NCI-H748 treated with DMSO at 0.1 percent for 48 hours (cell line): ENCODE results near the gene ZNF133.
"Not testable (repeated sequence)": the region's sequence is repeated elsewhere in the genome, so short reads cannot be mapped to it uniquely, and the experiment has no call there.

ENCODE experiments used
- DNase-seq: peaks from one replicate; lab custom pipeline; 2025; lab: John Stamatoyannopoulos, UW

The ZNF133 gene

DNA sequence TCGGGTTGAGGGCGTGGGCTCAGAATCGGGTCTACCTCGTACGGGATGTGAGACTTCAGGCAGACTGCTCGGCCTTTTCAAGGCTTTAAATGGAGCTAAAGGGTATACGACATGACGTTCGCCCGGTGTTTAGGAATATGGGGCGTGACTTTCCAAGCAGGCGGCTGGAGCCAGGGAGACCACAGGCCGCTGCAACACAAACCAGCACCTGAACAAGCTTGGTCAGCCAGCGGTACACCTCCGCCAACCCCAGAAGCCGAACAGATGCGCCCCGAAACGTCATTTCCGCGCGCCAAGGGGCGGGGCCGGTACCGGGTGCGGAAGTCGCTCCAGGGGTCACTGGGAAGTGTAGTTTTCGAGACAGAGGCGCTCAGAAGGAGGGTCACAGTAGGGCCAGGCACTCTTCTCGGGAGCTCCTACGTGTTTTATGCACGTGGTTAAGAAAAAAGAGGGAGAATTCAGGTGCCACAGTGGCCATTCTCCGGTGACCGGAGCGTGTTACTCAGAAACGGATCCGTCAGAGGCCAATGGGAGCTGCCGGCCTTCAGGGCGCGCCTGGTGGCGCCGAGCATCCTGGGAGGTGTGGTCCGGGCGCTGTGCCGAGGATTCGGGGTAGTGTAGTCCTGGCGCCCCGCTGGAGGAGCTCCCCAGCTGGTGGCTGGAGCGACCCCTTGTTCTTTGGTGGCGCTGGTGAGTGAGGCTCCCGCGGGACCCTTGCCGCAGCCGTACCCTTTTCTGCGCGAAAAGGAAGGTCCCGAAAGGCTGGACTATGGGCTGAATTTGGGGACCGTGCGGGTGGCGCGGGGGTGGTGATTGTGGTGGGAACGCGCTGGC is at the start of gene ZNF133:
Gene ZNF133, plus strand, starts transcription at position 613 of the 834 bp plus-strand sequence. CDS start 17,160 bp downstream, outside the sequence.
- DNase-seq: peak; percentile 98

DNA sequence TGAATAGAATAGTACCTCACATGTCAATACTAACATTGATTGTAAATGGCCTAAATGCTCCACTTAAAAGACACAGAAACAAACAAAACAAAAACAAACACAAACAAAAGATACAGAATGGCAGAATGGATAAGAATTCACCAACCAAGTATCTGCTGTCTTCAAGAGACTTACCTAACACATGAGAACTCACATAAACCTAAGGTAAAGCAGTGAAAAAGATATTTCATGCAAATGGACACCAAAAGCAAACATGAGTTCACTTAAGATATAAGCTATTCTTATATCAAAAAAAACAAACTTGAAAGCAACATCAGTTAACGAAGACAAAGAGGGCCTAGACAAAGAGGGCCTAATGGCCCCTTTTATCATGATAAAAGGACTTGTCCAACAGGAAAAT is 47.3 kb upstream of the ZNF133 start:
- DNase-seq: no peak

DNA sequence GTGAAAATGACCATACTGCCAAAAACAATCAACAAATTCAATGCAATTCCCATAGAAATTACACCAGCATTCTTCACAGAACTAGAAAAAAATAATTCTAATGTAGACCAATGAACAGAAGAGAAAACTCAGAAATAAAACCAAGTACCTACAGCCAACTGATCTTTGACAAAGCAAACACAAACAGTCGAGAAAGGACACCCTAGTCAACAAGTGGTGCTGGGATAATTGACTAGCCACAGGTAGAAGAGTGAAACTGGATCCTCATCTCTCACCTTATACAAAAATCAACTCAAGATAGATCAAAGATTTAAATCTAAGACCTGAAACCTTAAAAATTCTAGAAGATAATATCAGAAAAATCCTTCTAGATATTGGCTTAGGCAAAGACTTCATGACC is 44.5 kb upstream of the ZNF133 start:
- no peak for DNase-seq

DNA sequence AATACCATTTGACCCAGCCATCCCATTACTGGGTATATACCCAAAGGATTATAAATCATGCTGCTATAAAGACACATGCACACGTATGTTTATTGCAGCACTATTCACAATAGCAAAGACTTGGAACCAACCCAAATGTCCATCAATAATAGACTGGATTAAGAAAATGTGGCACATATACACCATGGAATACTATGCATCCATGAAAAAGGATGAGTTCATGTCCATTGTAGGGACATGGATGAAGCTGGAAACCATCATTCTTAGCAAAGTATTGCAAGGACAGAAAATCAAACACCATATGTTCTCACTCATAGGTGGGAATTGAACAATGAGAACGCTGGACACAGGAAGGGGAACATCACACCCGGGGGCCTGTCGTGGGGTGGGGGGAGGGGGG is 39.8 kb upstream of the ZNF133 start:
- not testable (repeated sequence) for DNase-seq

DNA sequence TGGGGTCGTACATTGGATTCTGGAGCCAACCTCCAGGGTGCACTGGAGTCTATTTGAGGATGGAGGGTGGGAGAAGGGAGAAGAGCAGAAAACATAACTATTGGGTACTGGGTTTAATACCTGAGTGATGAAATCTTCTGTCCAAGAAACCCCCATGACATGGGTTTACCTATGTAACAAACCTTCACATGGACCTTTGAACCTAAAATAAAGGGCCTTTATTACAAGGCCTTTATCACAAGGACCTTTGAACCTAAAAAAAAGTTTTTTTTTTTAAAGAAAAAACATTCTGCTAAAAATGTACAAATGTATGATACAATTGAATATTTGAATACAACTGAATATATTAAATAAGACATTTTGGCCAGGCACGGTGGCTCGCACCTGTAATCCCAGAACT is 38.1 kb upstream of the ZNF133 start:
- DNase-seq: no peak

DNA sequence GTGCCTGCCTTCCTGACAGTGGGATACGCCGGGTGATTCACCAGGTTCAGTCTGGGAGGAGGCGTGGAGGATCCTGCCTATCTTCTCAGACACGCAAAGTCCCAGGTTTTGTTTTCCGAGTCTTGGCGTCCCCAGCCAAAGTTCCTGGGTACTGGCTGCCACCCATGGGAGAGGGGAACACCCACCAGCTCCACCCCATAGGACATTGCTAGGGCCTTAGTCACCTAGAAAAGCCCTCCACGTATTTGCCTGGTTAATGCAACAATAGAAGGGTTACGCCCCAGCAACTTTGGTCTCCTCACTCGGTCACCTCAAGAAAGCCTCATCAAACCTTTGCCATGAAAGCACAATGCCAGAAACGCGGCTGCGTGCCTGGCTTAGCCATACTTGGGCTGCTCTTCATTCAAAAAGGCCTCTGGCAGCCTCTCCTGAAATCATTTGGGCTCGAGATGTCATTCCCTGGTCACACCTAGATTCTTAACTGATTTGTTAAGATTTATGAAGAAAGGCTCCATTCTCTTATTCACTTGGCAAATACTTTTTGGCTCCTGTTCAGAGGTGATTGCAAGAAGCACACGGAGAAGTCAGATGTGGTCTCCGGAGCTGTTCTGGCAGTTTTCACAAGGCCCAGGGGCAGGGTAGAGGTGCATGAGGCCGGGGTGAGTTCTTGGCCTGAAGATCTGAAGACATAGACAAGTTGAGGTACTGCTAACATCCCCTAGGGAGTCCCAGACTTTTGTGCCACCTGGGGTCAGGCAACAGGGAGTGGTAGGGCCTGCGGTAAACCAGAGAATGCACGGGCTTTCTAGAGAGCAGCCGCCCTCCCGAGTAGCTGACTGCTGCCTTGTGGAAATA is 35.5 kb upstream of the ZNF133 start:
- no peak for DNase-seq

DNA sequence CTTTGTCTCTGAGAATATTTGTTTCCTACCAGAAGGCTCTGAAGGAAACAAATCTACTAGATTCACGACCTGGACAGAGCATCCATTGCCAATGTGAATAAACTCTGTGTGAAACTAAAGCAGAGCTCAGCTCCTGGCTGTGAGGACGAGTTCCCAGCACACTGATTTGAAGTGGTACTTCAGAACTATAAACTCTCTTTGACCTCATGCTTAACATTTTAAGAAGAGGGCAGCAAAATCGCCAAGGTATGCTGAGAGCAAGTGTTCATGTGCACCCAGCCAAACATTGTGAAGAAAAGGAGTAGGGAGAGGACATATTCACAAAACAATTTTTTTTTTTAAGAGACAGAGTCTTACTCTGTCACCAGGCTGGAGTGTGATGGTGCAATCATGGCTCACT is 33.7 kb upstream of the ZNF133 start:
- DNase-seq: no peak

DNA sequence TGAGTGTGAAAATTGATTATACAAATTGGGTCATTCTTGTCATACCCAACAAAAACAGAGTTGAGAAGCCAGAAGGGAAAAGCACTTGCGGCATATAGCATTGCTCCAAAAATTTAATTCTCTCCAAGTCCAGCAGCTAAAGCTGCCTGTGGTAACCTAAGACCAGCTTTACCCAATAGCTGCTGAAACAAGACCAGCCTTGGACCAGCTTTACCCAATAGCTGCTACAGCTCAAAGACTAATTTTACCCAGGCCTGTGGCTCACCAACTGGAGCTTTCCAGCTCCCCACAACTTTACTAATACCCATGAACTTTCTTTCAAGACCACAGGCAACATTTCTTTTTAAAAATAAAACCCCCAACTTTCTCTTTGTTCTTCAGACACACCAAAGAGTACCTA is 32.8 kb upstream of the ZNF133 start:
- DNase-seq: no peak

DNA sequence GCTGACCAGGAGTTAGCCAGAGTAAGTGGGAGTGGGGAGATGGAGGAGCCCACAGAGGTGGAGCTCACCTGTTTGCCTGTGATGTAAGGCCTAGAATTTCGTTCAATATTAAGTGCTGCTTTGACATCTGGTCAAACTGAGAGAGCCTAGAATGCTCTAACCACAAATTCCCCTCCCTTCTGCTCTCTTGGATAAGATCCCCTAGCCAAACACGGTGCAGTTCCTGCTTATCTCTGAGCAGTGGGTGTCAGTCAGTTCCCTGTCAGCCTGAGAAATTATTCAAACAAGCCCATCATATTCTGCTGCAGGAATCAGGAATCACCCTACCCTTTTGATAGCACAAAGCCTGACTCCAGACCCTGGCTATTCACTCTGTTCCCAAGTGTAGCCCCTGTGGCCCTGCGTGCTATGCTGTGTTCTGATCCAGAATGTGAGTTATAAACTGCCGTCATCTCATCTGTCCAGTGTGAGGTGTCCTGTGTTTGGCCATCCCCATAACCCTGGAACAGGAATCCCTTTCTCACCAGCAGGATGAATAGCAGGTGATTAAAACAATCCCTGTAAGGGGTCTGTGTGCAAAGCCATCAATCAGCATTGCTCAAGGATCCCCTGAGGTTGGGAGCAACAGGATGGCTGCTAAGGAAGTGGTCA is 31.8 kb upstream of the ZNF133 start:
- no peak for DNase-seq

DNA sequence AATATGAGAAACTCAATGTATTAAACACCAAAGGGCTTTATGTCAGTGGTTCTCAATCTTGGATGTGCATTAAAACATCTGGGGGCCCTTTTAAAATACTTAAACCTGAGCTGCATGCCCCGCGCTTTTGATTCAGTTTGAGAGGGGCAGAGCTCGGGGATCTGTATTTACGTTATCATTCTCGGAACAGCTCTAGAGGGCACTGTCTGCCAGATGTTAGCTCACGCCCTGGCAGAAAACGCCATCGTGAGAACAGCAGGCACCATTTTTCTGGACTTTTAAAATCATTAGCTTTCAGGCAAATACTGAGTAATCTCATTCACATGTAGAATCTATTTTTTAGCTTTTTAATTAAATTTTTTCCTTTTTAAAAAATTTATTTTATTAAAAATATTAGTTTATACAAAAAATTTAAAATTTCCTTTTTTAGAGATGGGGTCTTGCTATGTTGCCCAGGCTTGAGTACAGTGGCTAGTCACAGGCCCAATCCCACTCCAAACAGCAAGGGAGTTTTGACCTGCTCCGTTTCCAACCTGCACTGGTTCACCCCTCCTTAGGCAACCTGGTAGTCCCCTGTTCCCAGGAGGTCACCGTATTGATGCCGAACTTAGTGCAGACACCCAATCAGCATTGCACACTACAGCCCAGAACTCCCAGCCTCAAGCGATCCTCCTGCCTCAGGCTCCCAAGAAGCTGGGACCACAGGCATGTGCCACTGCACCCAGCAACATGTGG is 30.0 kb upstream of the ZNF133 start:
- no peak for DNase-seq

DNA sequence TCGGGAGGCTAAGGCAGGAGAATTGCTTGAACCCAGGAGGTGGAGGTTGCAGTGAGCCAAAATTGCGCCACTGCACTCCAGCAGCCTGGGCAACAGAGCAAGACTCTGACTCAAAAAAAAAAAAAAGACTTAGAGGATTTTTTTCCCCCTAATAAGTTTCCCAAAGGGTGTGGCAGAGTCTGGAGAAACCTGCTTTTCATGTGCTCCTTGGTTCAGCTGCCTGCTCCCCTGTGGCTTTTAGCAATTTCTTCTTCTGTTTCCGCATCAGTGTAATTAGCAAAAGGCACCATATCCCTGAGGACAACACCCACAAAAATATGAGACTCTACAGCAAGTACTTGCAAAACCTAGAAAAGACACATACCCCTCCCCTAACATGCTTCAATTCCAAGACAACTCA is 28.6 kb upstream of the ZNF133 start:
- DNase-seq: no peak

DNA sequence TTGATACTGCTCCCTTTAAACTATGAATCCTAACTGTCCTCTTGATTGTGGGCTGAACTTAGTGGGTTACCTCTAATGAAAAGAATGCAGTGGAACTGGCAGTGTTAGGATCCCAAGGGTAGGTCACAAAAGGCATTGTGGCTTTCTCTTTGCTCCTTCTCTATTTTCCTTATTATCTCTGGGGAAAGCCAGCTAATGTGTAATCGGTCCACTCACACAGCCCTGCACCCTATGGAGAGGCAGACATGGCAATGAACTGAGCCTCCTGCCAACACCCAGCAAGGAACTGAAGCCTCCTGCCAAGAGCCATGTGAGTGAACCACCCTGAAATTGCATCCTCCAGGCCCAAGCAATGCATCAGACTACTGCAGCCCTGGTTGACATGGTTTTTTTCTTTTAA is 24.6 kb upstream of the ZNF133 start:
- DNase-seq: no peak

DNA sequence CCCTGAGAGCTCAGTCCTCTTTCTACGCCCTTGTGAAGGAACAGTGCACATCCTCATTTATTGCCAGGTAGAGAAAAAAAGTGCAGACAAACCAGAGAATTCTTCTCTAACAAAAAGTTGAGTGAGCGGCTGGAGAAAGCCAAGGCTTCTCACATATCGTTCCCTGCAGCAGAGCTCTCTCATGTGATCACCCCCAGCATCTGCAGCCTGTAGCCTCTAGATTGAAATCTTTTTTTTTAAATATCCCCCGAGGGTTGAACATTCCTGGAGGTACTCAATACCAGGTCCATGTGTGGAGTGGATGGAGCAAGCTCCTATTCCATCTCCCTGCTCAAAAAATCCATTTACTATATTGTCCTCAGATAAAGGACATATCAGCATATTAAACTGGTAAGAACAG is 22.9 kb upstream of the ZNF133 start:
- DNase-seq: no peak

DNA sequence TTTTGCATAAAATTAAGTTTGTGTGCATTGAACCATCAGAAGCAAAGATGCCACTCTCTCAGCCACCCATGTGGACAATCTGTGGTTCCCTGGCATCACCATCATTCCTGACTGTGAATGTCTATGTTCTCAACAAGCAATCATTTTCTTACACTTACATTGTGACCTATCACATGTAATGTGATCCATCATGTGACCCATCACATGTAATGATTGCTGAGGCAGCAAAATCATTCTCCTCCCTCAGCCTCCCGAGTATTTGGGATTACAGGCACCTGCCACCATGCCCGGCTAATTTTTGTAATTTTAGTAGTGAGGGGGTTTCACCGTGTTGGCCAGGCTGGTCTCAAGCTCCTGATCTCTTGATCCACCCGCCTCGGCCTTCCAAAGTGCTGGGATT is 22.0 kb upstream of the ZNF133 start:
- DNase-seq: no peak

DNA sequence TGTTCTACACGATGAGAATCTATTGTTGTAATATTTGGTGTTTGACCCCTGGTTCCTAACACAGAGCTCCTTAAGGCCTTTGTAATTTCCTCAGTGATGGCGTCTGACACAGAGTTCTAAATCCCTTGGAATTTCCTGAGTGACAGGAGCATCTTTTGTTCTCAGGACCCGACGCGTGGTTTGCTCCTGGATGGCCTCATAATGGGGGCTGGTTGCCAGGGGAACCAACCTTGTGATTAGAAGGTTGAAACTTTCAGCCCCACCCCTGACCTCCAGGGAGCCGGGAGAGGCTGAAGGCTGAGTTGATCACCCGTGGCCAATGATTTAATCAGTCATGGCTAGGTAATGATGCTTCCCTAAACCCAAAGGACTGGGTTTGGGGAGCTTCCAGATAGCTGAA is 20.5 kb upstream of the ZNF133 start:
- DNase-seq: no peak

DNA sequence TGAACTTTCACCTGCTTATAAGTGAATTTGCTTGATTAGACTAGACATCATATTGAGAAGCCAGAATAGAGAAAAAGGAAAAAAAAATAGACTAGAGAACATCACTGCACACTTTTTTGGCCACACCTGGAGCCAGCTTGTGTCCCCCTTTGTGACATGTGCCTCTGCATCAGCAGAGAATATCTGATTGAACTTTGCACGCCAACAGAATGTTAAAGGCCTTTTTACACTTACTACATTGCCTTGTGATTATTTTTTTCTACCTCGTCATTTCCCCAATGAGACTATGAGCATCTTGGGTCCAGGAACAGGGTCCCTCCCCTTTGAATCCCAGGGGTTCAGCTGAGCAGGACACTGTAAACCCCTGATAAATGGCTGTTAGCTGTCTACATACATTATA is 17.2 kb upstream of the ZNF133 start:
- DNase-seq: no peak

DNA sequence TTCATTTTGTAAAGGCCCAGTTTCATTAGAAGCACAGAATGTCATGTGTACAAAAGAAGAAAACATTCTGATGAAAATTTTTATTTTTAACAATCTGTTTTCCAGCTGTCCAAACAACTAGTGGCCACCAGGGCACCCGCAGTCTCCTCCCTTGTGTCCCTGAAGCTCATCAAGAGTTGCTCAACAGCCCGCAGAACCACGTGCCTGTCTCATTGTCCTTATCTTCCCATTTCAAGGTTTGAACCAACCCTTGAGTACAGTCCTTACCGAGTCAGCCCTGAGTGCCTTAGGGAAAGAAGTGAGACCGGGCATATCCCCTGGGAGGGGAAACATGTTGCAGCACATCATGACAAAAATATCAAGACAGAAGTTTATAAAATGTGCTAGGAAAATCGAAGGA is 15.9 kb upstream of the ZNF133 start:
- DNase-seq: no peak

DNA sequence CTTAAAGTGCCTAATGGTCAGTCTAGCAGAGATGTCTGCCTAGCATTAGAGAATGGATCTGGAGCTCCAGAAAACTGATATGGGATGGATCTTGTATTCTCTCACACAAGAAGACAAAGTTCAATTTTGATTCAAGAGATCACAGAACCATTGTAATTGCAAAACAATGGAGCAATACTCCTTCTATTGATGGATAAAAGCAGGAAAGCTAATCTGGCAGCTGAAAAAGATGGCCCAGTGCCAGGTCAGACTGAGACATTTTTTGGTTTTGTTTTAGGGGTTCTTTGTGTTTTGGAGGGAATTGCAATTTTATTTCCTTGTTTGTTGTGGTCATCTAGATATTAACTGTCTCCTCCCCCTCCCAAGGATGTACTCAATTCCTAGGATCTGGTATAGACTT is 14.6 kb upstream of the ZNF133 start:
- no peak for DNase-seq

DNA sequence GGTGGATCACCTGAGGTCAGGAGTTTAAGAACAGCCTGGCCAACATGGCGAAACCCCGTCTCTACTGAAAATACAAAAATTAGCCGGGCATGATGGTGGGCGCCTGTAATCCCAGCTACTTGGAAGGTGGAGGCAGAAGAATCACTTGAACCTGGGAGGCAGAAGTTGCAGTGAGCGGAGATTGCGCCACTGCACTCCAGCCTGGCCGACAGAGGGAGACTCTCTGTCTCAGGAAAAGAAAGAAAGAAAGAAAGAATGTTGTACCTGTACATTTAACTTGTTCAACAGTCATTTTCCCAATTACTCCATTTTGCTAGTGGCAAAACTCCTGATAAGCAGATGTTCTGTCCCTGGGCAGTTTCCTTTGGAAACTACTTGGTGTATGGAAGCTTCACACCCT is 12.4 kb upstream of the ZNF133 start:
- DNase-seq: not testable (repeated sequence)

DNA sequence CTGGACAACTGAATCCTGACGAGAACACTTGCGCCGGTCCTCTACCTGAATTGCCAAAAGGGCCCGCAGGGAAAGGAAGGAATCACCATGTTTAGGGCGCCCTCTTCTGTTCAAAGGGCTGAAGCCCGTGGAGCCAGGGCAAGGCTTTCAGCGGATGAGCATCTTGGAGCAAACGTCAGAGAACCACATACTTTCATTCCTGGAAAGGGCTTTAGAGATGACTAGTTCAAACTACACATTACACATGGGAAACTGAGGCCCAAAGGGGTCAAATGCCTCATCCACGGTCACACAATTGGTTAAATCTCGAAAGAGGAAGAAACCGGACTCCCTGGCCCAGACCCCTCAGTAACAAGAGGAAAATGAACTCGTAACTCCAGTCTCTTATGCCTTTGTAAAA is 11.5 kb upstream of the ZNF133 start:
- peak; percentile 88 for DNase-seq

DNA sequence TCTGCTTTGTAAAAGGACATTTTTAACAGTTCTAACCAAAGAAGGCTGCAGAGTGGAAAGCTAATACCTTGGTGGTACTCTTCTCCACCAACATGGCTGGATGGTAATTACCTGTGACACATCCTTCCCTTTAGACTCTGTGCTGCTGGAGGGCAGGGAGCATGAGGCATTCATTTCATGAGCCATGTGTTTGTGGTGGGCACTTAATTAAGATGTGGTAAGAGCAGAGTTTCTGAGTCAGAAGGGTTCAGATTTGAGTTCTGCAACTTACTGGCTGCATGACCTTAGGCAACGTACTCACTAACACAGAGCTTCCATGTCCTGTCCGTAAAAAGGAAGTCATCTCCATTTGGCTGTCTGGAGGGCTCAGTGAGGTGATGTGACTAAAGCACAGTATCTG is 9.1 kb upstream of the ZNF133 start:
- no peak for DNase-seq
